GM21390 (cell line): ENCODE data around the gene S100A7.
"Not testable (repeated sequence)": the region's sequence is repeated elsewhere in the genome, so short reads cannot be mapped to it uniquely, and the experiment has no call there.

ENCODE experiments used
- ATAC-seq: cut with Tn5 transposase; IDR thresholded peaks from one replicate; pipeline ENCODE4 v1.9.1; 2021; ENCODE audit not compliant: unreplicated experiment

S100A7 gene

DNA sequence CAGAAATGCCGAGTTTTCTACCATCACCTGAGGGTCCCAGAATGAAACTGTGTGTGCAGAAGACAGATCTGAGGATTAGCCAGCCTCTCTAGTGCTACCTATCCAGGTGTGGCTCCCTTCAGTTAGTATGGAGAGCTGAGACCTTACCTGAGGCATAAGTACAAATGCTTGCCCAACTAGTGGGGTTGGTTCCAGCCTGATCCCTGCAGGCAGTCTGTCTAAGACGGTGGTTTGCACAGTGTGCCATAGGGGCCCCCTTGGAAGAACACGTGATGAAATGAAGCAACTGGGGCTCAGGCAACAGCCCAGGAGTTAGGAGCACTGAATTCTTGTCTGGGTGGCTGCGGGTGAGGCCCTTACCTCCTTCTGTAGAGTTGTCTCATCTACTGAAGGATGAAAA, 28.5 kb downstream of the S100A7 start:
- no peak for ATAC-seq

DNA sequence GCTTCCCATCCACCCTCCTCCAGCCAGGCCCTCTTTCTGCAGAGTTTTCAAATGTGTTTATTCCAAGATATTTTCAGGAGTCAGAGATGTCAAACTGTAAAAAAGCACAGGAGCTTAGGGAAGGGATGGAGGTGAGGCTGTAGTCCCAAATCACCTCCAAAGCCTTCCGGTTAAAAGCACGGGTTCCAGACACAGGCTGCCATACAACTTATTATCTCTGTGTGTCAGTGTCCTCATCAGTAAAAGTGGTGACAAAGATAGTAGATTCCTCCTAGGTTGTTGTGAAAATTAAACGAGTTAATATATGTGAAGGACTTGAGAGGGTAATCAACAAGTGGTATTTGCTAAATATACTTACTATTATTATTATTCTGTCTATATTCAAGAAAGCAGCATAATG, 29.0 kb downstream of the S100A7 start:
- ATAC-seq = no peak

DNA sequence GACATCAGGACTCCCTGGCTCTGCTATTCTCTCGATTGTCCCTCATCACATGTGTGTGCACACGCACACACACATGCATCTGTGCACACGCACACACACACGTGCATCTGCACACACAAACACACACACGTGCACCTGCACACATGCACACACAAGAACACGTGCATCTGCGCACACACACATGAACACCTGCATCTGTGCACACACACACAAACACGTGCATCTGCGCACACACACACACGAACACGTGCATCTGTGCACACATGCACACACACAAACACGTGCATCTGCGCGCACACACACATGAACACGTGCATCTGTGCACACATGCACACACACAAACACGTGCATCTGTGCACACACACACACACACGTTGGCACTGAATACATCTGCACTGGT, 29.4 kb downstream of the S100A7 start:
- no peak for ATAC-seq

DNA sequence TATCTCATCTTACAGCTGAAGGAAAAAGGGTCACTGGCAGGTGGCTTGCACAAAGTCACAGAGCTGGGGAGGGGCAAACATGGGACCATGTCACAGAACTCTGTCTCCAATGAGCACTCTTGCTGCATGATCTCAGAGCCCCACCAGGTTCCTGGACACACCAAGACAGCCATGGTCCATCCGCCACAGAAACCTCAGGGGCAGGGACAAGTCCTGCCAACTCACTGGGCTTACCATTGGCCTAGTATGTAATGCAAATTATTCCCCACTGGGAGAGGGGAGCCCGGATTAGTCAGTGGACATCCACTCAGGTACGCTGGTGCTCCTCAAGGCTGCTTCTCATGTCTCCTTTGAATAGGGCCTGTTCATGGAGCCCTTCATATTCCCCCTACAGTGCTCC, 29.9 kb downstream of the S100A7 start:
- no peak for ATAC-seq

DNA sequence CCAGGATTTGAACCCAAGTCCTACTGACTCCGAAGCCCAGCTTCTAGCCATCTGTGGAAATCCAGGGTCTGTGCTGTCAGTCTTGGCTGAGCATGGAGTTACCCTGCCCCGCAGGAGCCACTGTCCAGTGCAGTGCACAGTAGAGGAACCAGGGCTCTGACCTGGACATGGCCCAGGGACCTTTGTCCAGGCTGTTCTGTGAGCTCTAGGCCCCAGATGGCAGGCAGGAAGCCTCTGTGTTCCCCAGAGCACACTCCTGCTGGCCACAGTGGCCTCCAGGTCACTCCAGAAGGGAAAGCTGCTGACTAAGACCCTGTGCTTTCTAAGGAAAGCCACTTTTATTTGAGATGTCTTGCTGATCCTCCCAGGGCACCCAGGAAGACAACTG, 30.3 kb downstream of the S100A7 start:
- ATAC-seq = no peak

DNA sequence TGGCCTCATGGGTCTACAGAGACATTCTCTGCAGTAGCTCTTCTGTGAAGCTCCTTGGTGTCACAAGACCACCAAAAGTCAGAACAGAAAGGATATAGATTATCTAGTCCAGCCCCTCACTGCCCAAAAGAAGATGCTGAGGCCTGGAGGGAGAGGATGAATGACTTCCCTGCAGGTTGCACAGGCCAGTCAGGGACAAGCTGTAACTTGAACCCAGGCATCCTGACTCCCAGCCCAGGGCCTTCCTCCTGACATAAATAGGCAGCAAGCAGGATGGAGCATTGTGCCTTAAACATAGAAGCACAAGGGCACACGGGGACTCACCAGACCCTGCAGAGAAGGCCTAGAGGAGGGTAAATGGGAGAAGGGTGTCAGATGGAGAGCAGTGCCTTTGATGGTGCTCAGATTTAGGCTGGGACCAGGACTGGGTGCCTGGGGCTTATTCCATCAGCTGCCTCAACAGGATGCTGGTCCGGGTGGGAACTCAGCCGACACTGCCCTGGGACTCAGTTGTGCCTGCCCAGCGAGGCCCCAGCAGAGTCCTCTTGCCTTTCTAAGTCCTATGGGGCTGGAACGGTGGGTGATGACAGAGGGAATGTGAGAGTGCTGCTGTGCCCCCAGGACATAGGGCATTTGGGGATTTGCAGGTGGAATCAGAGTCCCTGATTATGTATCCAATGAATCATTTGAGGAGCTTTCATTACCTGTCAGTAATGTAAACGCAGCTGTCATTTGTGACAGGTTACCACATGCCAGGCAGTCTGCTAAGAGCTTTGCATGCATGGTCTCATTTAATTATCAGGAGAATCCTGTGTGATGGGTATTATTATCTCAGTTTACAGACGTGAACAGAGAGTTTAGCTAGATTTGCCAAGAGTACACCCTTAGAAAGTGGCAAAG, 30.9 kb downstream of the S100A7 start:
- ATAC-seq = no peak

DNA sequence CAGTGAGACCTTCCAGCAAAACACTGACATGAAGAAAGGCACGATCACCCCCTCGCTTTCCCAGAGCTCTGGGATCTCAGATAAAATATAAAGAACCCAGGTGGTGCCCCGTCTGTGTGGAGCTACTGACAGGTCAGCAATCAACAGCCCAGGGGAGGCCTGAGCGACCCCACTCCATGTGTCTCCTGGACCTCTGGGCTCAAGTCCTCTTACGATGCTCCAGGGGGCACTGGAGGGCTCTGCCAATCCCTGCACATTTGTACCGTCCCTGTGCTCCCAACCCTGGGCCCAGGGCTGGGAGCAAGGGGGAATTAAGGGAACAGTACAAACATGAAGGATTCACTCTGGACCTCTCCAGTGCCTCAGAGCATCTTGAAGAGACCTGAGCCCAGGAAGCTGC, 31.7 kb downstream of the S100A7 start:
- no peak for ATAC-seq

DNA sequence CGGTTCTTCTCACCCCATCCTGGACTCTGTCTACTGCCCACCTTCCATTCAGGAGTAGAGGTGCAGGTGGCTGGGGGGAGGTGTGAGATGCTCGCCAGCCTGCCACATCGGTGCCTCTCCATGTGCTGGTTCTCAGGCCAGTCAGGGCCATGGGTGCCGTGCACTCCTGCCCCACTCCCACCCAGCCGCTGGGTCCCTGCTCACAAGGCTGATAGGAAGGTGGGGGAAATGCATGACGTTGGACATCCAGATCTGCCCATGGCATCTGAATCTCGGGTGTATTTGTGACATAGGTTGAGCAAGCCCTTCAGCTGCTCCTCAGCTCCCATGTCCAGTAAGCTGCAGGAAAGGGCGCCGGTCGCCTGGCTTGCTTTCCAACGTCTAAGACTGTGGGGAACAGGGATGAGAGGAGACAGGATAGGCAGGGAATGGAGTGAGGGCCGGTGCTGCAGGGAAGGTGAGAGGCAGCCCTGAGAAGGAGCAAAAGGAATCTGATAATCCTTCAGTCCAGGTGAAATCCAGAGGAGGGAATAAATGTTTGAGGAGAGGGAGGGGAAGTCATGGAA, 32.3 kb downstream of the S100A7 start:
- ATAC-seq = no peak

DNA sequence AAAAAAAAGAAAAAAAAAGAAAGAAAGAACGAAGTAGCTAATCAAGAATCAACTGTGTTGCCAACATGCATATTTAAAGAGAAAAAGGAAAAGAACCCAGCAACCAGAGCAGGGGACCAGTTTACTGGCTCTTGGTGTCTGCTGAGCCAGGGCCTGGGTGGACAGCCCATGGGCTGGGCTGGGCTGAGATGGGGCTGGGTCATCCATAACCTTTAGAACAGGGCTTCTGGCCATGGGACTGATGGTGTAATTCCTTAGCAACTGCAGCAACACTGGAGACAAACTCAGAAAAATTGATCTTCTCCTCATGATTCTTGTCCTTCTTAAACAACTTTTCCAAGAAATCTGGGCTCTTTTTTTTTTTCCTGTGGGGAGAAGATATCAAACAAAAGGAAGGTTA, 33.6 kb downstream of the S100A7 start:
- ATAC-seq = no peak

DNA sequence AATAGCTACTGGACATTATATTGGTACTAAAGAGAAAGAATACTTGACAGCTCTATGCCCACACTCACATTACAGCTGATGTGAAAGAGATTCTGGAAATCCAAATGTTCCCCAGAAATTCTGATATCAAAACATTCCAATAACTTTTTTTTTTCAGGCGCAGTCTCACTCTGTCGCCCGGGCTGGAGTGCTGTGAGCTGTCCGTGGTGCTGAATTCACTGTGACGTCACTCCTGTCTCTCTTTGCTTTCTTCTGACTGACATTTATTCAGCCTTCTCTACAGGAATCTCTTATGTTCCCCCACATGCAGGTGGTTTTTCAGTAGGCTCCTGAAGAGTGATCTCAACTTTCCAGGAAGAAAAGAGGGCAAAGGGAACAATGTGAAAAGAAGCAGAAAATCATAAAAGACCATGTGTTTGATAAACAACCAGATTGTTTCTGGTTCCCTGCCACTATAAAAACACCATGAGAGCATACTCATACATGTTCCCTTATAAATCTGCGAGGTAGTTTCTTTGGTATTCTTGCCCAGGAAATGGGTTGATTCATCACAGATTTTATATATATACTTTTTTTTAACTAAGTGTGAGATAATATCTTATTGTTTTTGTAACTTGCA, 37.9 kb downstream of the S100A7 start:
- ATAC-seq = no peak

DNA sequence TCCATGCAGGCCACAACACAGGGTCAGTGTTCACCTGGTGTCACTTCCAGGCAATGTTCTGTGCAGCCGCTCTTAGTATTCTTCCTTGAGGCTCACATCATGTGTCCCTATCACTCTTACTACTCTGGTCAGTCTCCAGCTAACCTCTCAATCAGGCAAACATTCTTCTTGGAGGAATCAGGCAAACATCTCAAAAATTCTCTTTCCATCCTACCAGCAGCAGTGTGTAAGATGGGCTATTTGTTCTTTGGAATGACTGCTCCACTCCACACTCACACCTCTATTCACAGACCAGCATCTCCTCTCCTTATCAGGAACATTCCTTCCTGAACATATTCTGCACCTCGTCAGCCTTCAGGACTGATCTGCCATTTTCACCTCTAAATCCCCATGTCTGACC, 40.1 kb downstream of the S100A7 start:
- no peak for ATAC-seq

DNA sequence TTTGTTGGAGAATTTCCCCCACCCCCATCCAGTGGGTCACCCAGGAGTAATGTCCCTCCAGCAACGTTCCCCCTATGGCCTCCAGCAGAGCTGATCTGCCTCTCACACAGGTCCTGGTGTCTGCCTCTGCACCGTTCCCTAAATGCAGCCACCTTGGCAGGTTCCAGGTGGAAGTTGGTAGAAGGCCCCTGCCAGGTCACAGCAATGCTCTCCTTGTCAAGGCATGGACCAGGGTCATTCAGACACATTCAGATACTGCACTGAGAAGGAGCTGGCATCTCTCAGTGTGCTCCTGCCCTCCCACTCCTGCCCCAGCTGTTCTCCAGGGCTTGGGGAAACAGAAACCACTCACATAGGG, 41.0 kb downstream of the S100A7 start:
- ATAC-seq = not testable (repeated sequence)

DNA sequence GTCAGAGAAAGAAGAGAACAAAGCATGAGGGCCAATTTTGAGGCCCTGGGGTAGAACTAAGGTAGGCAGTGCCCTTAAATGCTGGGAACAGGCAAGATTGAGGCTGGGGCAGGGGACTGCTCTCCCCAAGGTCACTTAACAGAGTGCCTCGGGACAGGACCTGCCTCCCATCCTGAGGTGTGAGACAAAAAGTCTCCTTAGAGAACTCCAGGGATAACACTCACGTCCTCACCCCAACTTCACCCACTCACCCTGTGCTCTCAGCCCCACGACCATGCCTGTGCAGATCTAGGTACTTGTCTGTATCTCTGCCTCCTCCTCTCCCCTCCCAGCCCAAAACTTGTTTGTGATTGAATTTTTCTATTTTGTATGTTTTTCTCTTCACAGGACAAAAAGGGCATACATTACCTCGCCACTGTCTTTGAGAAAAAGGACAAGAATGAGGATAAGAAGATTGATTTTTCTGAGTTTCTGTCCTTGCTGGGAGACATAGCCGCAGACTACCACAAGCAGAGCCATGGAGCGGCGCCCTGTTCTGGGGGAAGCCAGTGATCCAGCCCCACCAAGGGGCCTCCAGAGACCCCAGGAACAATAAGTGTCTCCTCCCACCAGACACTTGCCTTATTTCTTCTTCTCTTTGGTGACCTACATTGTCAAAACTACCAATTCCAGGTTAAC, 41.6 kb downstream of the S100A7 start:
- ATAC-seq = not testable (repeated sequence)

DNA sequence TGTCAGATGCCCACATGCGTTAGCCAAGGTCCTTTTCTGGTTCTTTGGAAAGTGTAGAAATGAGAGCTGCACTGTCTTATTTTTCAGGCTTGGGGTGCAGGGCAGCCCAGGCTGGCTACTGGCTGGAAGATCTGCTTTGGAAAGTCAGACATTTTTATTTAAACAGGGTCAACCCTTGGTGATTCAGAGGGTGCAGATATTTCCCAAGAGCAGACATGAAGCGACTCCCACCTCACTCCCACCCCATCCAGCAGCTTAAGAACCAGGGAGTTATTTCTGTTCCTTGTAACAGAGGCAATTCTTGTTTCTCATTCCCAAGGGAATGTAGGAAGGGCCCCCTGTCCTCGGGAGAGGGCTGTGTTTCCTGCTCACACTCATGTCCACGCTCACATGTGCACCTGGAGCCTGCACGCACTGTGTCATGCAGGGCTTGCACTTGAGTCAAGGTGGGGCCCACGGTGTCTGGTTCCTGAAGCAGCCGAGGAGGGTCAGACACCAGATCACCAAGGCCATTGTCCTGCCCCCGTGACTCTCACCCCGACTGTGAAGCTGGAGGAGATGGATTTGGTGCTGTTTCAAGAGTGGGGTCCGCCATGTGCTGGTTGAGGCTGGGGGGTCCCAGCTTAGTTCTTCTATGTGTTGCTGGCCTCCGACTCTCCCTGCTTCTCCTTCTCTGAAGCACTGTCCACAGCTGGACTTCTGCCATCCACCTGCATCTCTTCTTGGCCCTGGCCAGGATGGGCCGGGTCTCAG, 43.1 kb downstream of the S100A7 start:
- no peak for ATAC-seq

DNA sequence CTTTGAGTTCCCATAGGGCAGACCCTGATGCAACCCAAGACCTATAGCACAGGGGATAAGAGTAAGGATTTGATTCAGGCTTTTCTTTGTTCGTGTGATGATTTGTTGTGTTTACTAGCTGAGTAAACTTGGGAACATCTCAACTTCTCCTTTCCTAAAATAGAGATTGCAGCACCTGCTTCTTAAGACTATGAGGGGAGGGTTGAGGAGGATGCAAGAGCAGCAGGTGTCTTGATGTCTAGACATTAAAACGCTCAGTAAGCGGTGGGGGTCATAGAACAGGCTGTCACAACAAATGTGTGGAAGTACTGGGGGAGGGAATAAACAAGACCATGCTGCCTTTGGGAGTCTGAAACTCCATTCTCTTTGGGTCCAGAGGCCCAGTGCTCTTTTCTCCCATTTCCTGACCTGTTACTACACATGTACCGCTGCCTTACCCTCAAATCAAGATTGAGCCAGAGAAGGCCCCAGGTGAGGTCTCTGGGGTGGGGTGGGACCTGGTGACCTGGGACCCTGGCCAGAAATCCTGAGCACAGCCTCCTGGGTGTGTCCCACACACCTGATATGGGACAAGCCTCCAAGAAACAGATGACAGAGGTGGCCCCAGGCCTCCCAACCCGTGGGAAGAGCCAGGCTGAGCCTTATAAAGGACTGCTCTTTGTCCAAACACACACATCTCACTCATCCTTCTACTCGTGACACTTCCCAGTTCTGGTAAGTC, 44.4 kb downstream of the S100A7 start, which contains the start of gene S100A7A:
Gene S100A7A, plus strand, starts transcription at position 671 of the 721 bp plus-strand sequence. CDS start 1,563 bp downstream, outside the sequence.
- no peak for ATAC-seq

DNA sequence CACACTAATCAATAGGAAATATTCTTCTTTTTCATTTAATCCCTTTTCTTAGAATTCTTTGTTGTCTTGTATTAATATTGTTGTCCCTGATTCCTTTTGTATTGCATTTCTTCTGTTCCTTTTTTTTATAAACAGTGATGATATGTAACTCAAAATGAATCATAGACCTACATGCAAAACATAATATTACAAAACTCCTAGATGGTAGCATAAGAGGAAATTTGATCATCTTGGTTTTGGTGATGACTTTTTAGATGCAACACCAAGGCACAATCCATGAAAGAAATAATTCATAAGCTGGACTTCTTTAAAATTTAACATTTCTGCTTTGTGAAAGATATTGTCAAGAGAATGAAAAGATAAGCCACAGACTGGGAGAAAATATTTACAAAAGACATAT, 46.5 kb downstream of the S100A7 start:
- ATAC-seq = not testable (repeated sequence)
